HL-60/S4 treated with phorbol 12-myristate 13-acetate at 8.2 ng/mL for 4 days and 3 days (cell line): Measurements from ENCODE around the gene POLR3GL.

Experiments used
- in situ Hi-C: fragments of 300-500 bp; cut with MboI; formaldehyde crosslinking; loops from 2 replicates; pipeline ENCODE4 v1.15.0; 2022; ENCODE audit warnings: low sequenced_read_pairs

POLR3GL gene

GRCh38 chr1:145947551-145947950 lies 16.9 kb upstream of the POLR3GL start:
- in situ Hi-C loops, result no loop called here

GRCh38 chr1:145949219-145949618 lies 15.3 kb upstream of the POLR3GL start:
- in situ Hi-C loops, result no loop called here

- in situ Hi-C loops, result no loop called here
Observed at GRCh38 chr1:145951526-145951925, 13.0 kb upstream of the POLR3GL start.

GRCh38 chr1:145952903-145953302 lies 11.6 kb upstream of the POLR3GL start:
- in situ Hi-C loops, result no loop called here

- in situ Hi-C loops, result no loop called here
Observed at GRCh38 chr1:145953861-145954260, 10.6 kb upstream of the POLR3GL start.

- in situ Hi-C loops, result no loop called here
Observed at GRCh38 chr1:145955436-145955835, 9.1 kb upstream of the POLR3GL start.

- in situ Hi-C loops, result no loop called here
Observed at GRCh38 chr1:145956361-145956760, 8.1 kb upstream of the POLR3GL start.

GRCh38 chr1:145956781-145957442 lies 7.6 kb upstream of the POLR3GL start:
- in situ Hi-C loops, result no loop called here

- in situ Hi-C loops, result no loop called here
Observed at GRCh38 chr1:145957443-145958319, 6.8 kb upstream of the POLR3GL start, which contains the start of gene LIX1L. Gene LIX1L, minus strand, starts transcription at chr1:145958017. Its CDS starts 90 bp downstream, at chr1:145957927.

GRCh38 chr1:145958734-145959133 lies 5.8 kb upstream of the POLR3GL start:
- in situ Hi-C loops, result no loop called here

GRCh38 chr1:145959333-145959732 lies 5.2 kb upstream of the POLR3GL start:
- in situ Hi-C loops, result no loop called here

- in situ Hi-C loops, result no loop called here
Observed at GRCh38 chr1:145959957-145960467, 4.5 kb upstream of the POLR3GL start.

GRCh38 chr1:145960468-145961108 lies 3.9 kb upstream of the POLR3GL start:
- in situ Hi-C loops, result no loop called here

- in situ Hi-C loops, result no loop called here
Observed at GRCh38 chr1:145961109-145961424, 3.4 kb upstream of the POLR3GL start.

GRCh38 chr1:145961425-145962156 lies 2.9 kb upstream of the POLR3GL start:
- in situ Hi-C loops, result no loop called here

- in situ Hi-C loops, result no loop called here
Observed at GRCh38 chr1:145962157-145963102, 2.1 kb upstream of the POLR3GL start.

- in situ Hi-C loops, result no loop called here
Observed at GRCh38 chr1:145963265-145964019, 1.0 kb upstream of the POLR3GL start.

- in situ Hi-C loops, result no loop called here
Observed at GRCh38 chr1:145965119-145965744, 742 bp downstream of the POLR3GL start.

GRCh38 chr1:145967288-145967687 lies 2.8 kb downstream of the POLR3GL start:
- in situ Hi-C loops, result no loop called here
